Activated CD4-positive, CD25-positive, alpha-beta regulatory T cell treated with anti-CD3 and anti-CD28 coated beads, Interleukin-2, amount 50 U/mL, for 16 hours (primary cell): ENCODE results near the gene ZNF213.
"Not testable (repeated sequence)": the region's sequence is repeated elsewhere in the genome, so short reads cannot be mapped to it uniquely, and the experiment has no call there.

Source experiments
- DNase-seq: peaks from one replicate; pipeline ENCODE4 v3.0.0-alpha.2; 2020; ENCODE audit warnings: low read depth, low spot score

ZNF213 gene

GRCh38 chr16:3148256-3149192, 13.7 kb downstream of the ZNF213 start:
- no peak for DNase-seq

GRCh38 chr16:3149193-3149530, 14.3 kb downstream of the ZNF213 start:
- DNase-seq = no peak

- DNase-seq = no peak
Observed at GRCh38 chr16:3149630-3150345, 15.0 kb downstream of the ZNF213 start.

- DNase-seq = peak; percentile 93
Observed at GRCh38 chr16:3150346-3151218, 15.8 kb downstream of the ZNF213 start.

- DNase-seq = no peak
Observed at GRCh38 chr16:3152027-3152276, 17.1 kb downstream of the ZNF213 start.

- no peak for DNase-seq
Observed at GRCh38 chr16:3152277-3152990, 17.6 kb downstream of the ZNF213 start.

- no peak for DNase-seq
Observed at GRCh38 chr16:3152991-3153368, 18.2 kb downstream of the ZNF213 start.

GRCh38 chr16:3155181-3155580, 20.4 kb downstream of the ZNF213 start:
- no peak for DNase-seq

- DNase-seq = no peak
Observed at GRCh38 chr16:3155972-3156371, 21.1 kb downstream of the ZNF213 start.

- no peak for DNase-seq
Observed at GRCh38 chr16:3157229-3158025, 22.6 kb downstream of the ZNF213 start.

- no peak for DNase-seq
Observed at GRCh38 chr16:3158026-3158509, 23.2 kb downstream of the ZNF213 start.

GRCh38 chr16:3158510-3159314, 23.9 kb downstream of the ZNF213 start:
- DNase-seq = peak; percentile 79

- no peak for DNase-seq
Observed at GRCh38 chr16:3161235-3162018, 26.6 kb downstream of the ZNF213 start.

GRCh38 chr16:3164121-3164991, 29.5 kb downstream of the ZNF213 start:
- no peak for DNase-seq

- DNase-seq = no peak
Observed at GRCh38 chr16:3165111-3165822, 30.4 kb downstream of the ZNF213 start.

- DNase-seq = no peak
Observed at GRCh38 chr16:3166505-3166886, 31.7 kb downstream of the ZNF213 start.

GRCh38 chr16:3168729-3169128, 33.9 kb downstream of the ZNF213 start:
- not testable (repeated sequence) for DNase-seq
